Uterus (tissue), 4 donors: ENCODE data around the gene BMPR1B. TPM values are rescaled to one million over a fixed set of nuclear protein-coding genes. Genes with fewer than 3 reads are reported as not detected.

Experiments
- DNase-seq, 2 donors: peaks; one replicate each; pipeline ENCODE4 v3.0.0-alpha.2; 2019 to 2020
- H3K27ac ChIP-seq, 2 donors: fragments of 200-600 bp; sonication (generic); 1 replicate in 1 of 2; 2 replicates in 1 of 2; pipeline ENCODE4 v1.5.1; 2016 to 2018
- H3K27me3 ChIP-seq, 2 donors: fragments of 200-600 bp; sonication (generic); one replicate each; pipeline ENCODE4 v1.5.1; 2018 to 2019; ENCODE audit warnings: control low read depth in 1 of 2
- H3K36me3 ChIP-seq, 2 donors: fragments of 200-600 bp; sonication (generic); one replicate each; pipeline ENCODE4 v1.5.1; 2019; ENCODE audit warnings: control low read depth in 1 of 2
- H3K4me1 ChIP-seq, 2 donors: fragments of 200-600 bp; sonication (generic); one replicate each; pipeline ENCODE4 v1.5.1; 2018 to 2019; ENCODE audit warnings: control low read depth in 1 of 2
- H3K4me3 ChIP-seq, 2 donors: fragments of 200-600 bp; sonication (generic); 1 replicate in 1 of 2; 2 replicates in 1 of 2; pipeline ENCODE4 v1.5.1; 2018 to 2019; ENCODE audit warnings: mild to moderate bottlenecking in 1 of 2
- H3K9me3 ChIP-seq, 2 donors: fragments of 200-600 bp; sonication (generic); one replicate each; pipeline ENCODE4 v1.5.1; 2019; ENCODE audit warnings: control low read depth in 1 of 2
- POLR2A ChIP-seq, 2 donors: fragments of 450-650 bp; IDR thresholded peaks; one replicate each; pipeline ENCODE4 v1.6.1; 2016; ENCODE audit warnings: antibody characterized with exemption in 2 of 2, mild to moderate bottlenecking in 1 of 2, moderate library complexity in 1 of 2
- intact Hi-C: fragments of 100-400 bp; cut with DNase I; formaldehyde crosslinking; loops from one replicate; pipeline ENCODE4 v1.15.1; 2023; ENCODE audit warnings: low total_unique reads
- total RNA-seq, 4 donors: library from RNA; depleted of rRNA in 3 of 4; stranded (reverse); fragments of >200 nt in 3 of 4; gene quantifications; one replicate each; pipeline versions ENCODE4 v1.1.0 to v1.2.4, GENCODE V29; 2014 to 2023
- TF ChIP-seq, protein P1 (sequence below), 4 experiments: fragments of 200-600 bp in 2 of 4; fragments of 450-650 bp in 2 of 4; sonication (generic) in 2 of 4; IDR thresholded peaks; one replicate each; pipeline ENCODE4 v1.5.1; 2016 to 2019; ENCODE audit warnings: antibody characterized with exemption in 4 of 4, mild to moderate bottlenecking in 2 of 4, moderate library complexity in 1 of 4
- donor health status: DM: yes; HTN: yes; CAD: no.

BMPR1B gene
- total RNA-seq, 4 donors from 2014 or later = under 0.01 to 13.6 (median 3.3) TPM

- Histone ChIP-seq H3K9me3 (no peaks in the 10 kb centered on the region), H3K27me3 (no peaks in the 10 kb centered on the region), H3K27ac (no peak overlapping the region), H3K4me1 (no peaks in the 10 kb centered on the region), H3K4me3 (no peak overlapping the region), H3K36me3 (no peaks in the 10 kb centered on the region)
- no peak for DNase-seq
- intact Hi-C loops = no loop called here
- TF ChIP-seq, protein P1, sequence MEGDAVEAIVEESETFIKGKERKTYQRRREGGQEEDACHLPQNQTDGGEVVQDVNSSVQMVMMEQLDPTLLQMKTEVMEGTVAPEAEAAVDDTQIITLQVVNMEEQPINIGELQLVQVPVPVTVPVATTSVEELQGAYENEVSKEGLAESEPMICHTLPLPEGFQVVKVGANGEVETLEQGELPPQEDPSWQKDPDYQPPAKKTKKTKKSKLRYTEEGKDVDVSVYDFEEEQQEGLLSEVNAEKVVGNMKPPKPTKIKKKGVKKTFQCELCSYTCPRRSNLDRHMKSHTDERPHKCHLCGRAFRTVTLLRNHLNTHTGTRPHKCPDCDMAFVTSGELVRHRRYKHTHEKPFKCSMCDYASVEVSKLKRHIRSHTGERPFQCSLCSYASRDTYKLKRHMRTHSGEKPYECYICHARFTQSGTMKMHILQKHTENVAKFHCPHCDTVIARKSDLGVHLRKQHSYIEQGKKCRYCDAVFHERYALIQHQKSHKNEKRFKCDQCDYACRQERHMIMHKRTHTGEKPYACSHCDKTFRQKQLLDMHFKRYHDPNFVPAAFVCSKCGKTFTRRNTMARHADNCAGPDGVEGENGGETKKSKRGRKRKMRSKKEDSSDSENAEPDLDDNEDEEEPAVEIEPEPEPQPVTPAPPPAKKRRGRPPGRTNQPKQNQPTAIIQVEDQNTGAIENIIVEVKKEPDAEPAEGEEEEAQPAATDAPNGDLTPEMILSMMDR (IDR thresholded peaks at IDR 0.05) = no peak
- TF ChIP-seq POLR2A (IDR thresholded peaks at IDR 0.05) = no peak
Measured at GRCh38 chr4:94801016-94801415, 43.3 kb downstream of the BMPR1B start.

GRCh38 chr4:94802091-94802490, 44.3 kb downstream of the BMPR1B start:
- Histone ChIP-seq H3K4me1 (no peaks in the 10 kb centered on the region), H3K27me3 (no peaks in the 10 kb centered on the region), H3K27ac (no peak overlapping the region), H3K4me3 (no peak overlapping the region), H3K36me3 (no peaks in the 10 kb centered on the region), H3K9me3 (no peaks in the 10 kb centered on the region)
- DNase-seq = no peak
- TF ChIP-seq, protein P1 (IDR thresholded peaks at IDR 0.05) = no peak
- intact Hi-C loops = no loop called here

DNA sequence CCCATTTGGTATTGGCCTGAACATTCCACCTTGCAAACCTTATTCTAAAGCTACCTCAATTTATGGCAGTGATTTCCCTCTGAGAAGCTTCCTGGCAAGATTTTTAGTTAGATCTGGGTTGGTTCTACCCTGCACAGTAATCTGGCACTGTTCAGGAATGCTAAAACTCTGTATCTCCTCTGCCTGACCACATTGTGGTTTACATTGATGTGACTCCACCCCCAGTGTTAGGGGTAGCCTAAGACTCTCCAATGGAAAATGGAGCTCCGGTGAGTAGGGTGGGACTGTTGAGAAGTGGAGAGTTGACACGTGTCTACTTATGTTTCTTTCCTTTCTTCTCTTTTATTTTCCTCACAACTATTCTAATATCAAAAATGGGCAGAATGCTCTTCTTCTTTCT, 45.4 kb downstream of the BMPR1B start:
- TF ChIP-seq POLR2A (IDR thresholded peaks at IDR 0.05) = no peak
- TF ChIP-seq, protein P1 (IDR thresholded peaks at IDR 0.05) = no peak
- DNase-seq = no peak
- Histone ChIP-seq H3K27ac (no peak overlapping the region), H3K4me1 (no peaks in the 10 kb centered on the region), H3K9me3 (no peaks in the 10 kb centered on the region), H3K36me3 (no peaks in the 10 kb centered on the region), H3K4me3 (no peak overlapping the region), H3K27me3 (no peaks in the 10 kb centered on the region)
- intact Hi-C loops = no loop called here

GRCh38 chr4:94804650-94805049, 46.9 kb downstream of the BMPR1B start:
- TF ChIP-seq POLR2A (IDR thresholded peaks at IDR 0.05) = no peak
- TF ChIP-seq, protein P1 (IDR thresholded peaks at IDR 0.05) = no peak
- Histone ChIP-seq H3K27me3 (no peaks in the 10 kb centered on the region), H3K4me1 (no peaks in the 10 kb centered on the region), H3K36me3 (no peaks in the 10 kb centered on the region), H3K4me3 (no peak overlapping the region), H3K9me3 (no peaks in the 10 kb centered on the region), H3K27ac (no peak overlapping the region)
- DNase-seq = no peak
- intact Hi-C loops = no loop called here

DNA sequence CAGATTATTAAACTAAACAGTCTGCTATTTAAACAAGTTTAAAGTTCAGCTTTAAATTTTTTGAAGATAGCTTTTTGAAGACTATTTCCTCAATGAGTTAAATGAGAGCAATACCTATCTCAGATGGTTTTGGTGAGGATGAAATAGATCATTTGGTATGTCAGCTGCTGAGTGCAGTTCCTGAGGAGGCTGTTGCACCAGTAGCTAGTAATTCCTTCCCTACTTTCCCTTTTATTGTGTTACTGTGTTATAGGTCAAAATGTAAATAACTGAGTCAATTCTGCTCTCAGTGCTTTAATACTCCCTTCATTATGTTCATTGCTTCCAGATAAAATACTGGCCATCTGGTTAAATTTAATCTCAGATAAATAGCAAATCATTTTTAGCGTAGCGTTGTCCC, 48.6 kb downstream of the BMPR1B start:
- intact Hi-C loops = no loop called here
- Histone ChIP-seq H3K9me3 (no peaks in the 10 kb centered on the region), H3K4me3 (no peak overlapping the region), H3K36me3 (no peaks in the 10 kb centered on the region), H3K27ac (no peak overlapping the region), H3K4me1 (no peaks in the 10 kb centered on the region), H3K27me3 (no peaks in the 10 kb centered on the region)
- TF ChIP-seq, protein P1 (IDR thresholded peaks at IDR 0.05) = no peak
- TF ChIP-seq POLR2A (IDR thresholded peaks at IDR 0.05) = no peak
- no peak for DNase-seq
